Ramos (cell line): ENCODE measurements around the gene RECK.

Experiments used
- in situ Hi-C: fragments of 300-500 bp; cut with MboI; formaldehyde crosslinking; loops from one replicate; pipeline ENCODE4 v1.14.3; 2022; ENCODE audit warnings: low sequenced_read_pairs; ENCODE audit not compliant: unreplicated experiment

Gene RECK

DNA sequence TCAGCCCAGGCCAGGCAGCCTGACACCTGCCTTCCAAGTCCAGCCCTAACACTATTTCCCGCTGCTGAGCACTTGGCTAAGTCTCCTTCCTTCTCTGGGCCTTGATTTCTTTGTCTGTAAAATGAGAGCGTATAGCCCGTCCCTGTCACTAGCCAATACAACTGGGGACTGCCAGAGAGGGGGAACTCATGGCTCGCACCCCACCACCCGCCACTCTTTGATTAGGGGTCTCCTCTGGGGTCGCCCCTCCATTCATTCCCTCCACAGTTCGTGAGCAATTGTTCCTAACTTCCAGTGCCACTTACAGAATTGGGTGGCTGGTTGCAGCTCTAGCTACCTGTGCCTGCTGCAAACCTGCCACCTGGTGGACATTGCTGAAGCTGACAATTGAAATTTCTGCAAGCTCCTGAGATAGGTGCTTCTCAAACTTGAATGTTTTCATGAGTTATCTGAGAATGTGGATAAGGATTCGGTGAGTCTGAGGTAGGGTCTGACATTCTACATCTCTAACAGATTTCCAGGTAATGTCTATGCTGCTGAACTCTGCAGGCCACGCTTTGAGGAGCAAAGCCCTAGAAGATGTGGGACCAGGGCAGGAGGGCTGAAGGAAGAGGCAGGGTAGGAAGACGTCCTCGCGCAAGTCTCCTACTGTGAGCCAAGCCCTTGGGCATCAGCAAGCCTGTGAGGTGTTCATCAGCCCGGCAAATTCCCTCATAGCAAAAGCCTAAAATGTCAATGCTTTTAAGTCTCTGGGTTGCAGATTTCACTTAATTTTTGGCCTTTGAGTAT is 13.3 kb upstream of the RECK start:
- in situ Hi-C loops, result loop anchor here (5.0 kb wide), 1 partner anchor 66 kb away; the partner anchor contains the start of gene OR2S2

DNA sequence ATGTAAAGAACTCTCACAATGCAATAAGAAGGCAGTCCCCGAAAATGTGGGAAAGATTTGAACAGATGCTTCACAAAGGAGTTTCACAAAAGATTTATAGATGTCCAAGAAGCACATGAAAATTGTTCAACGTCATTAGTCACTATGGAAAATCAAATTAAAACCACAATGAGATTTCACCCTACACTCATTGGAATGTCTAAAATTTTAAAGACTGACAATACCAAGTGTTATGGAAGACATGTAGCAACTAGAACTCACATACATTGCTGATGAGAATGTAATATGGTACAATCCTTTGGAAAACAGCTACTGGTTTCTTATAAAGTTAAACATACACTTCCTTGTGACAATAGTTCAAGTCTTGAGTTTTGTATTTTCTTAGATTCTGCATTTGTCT is 11.0 kb upstream of the RECK start:
- in situ Hi-C loops, result no loop called here

DNA sequence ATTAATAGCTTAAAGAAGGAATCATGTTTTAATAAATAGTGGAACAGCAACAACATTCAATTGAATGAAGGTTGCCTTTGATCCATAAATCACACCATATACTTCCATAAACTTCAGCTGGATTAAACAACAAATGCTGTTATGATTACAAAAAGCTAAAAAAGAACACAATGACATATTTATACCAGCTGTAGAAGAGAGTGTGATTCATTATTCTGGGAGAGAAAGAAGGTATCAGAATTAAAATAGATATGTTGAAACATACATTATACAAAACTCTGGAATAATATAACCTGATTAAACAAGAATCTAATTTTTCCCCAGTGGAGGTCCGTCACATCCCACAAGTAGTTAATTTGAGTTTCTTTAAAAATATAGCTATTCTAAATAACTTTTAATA is 7.5 kb upstream of the RECK start:
- in situ Hi-C loops, result no loop called here

DNA sequence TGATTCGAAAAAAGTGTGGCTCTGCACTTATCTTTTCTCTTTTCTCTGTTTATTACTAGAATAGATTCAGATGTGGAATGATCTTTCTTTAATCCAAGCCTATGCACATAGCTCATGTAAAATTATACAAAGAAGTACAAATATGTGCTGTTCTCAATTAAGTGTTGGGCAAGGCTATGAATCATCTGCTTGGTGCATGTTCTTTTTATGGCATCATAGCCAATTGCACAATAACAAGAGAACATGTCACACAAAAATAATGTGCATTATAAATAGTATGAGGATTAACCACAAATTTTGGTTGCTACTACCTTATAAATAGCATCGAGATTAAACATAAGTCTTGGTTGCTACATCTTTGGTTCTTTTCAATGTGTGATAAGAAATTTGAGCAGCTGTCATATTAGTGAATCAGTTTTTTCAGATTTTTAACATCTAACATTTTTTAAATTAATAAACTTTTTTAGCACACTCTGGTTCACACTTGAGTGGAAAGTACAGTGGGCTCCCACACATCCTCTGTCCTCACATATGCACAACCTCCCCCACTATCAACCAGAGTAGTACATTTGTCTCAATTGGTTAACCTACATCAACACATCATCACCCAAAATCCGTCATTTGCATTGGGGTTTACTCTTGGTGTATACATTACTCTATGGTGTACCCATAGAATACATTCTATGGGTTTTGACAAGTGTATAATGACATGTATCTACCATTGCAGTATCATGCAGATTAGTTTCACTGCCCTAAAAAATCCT is 6.8 kb upstream of the RECK start:
- in situ Hi-C loops, result no loop called here

DNA sequence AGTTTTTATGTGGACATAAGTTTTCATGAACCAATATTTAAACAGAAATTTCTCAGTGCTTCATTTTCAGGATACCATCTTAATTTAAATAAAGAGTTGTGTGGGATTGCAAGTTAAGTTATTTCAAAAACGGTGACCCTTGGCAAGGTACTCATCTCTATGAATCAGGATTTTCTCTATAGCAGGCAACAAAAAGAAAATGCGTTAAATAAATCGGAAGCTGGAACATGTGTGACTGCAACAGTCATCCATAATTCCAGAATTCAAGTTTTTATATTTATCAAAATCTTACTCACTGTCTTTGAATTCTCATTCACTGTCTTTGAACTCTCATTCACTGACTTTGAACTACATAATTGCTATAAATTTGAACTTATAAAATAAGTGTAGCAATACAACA is 5.8 kb upstream of the RECK start:
- in situ Hi-C loops, result no loop called here

DNA sequence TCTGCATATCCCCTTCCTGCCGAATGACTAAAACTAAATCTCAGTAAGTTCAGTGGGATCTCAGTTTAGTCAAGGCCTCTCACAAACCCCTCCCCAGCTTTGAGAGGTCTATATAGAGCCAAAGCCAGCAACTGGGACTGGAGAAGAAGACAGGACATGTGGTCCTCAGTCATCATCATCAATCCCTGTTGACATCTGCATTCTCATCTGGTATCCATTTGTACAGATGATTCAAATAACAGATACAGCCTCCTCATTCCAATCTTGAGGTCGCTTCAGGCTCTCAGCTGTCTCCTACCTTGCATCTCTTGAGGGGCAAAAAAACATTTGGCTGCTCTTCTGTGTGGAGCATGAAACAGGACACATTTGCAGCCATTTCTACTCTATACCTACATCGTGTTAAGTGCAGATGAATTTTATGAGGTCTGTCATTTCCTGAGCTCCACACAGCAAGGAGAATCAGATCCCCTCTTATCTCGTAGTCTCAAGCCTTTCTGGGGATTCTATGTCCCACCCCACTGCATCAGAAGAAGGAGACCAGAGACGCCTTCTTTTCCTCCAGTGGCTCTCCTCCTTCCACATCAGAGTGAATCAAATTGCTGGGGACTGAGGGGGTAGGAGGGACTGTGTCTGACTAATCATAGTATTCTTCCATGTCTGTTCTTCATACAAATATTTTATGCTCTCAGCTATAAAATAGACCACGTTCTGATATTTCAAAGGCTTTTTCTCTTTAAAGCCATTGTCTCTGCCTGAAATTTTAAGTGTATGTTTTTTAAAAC is 4.7 kb upstream of the RECK start:
- in situ Hi-C loops, result no loop called here

DNA sequence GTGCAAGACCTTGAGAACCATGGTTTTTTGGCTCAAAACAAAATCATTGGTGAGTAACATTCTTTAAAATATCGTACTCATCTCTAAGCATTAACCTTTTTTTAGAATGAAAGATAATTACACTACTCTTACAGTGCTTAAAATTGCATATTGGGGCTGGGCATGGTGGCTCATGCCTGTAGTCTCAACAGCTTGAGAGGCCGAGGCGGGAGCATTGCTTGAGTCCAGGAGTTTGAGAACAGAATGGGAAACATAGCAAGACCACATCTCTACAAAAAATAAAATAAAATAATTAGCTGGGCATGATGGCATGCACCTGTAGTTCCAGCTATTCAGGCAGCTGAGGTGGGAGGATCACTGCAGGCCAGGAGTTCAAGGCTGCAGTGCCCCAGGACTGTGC is 2.9 kb upstream of the RECK start:
- in situ Hi-C loops, result no loop called here

DNA sequence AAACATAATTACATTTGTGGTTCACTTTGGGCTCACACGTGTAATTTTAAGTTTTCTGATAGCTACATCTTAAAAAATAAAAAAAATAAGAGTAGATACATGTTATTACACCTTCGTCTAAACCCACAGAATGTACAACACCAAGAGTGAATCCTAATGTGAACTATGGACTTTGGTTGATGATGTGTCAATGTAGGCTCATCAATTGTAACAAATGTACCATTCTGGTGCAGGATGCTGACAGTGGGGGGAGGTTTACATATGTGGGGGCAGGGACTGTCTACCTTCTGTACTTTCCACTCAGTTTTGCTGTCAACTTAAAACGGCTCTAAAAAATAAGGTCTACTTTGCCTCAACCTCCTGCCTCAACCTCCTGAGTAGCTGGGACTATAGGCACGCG is 2.5 kb upstream of the RECK start:
- in situ Hi-C loops, result no loop called here

DNA sequence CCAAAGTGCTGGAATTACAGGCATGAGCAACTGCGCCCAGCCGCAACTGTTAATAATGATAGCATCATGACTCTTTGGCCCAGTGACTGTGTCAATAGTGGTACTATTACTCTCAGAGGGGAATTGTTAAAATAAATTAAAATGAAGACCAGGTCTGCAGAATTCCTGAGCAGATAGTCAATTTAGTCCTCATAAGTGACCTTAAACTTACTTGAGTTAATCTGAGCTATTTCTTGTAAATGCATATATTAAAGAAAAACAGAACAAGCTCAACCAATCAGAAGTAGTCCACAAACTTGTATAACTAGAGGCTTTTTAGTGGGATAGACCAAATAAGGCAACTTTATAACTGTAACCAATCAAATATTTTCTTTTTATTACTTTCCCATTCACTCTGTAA is 1.7 kb upstream of the RECK start:
- in situ Hi-C loops, result no loop called here

DNA sequence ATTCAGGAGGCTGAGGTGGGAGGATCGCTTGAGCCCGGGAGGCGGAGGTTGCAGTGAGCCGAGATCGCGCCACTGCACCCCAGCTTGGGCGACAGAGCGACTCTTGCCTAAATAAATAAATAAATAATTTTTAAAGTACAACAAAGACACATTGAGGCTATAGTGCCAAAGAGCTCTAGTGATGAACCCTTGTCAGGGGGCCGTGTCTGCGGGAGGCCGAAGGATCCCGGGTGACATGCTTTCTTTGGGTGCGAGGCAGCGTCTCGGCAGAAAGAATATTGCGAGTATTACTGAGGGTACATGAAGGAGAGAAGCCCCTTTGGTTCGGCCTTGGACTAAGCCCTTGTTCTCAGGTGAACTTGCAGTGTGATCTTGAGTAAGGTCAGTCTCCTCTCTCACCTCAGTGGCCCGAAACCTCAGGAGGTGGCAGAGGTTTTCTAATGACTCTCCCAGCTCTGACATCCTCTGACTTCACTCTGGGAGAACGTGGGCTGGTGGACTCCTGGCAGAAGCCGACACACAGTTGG is 397 bp upstream of the RECK start:
- in situ Hi-C loops, result no loop called here

DNA sequence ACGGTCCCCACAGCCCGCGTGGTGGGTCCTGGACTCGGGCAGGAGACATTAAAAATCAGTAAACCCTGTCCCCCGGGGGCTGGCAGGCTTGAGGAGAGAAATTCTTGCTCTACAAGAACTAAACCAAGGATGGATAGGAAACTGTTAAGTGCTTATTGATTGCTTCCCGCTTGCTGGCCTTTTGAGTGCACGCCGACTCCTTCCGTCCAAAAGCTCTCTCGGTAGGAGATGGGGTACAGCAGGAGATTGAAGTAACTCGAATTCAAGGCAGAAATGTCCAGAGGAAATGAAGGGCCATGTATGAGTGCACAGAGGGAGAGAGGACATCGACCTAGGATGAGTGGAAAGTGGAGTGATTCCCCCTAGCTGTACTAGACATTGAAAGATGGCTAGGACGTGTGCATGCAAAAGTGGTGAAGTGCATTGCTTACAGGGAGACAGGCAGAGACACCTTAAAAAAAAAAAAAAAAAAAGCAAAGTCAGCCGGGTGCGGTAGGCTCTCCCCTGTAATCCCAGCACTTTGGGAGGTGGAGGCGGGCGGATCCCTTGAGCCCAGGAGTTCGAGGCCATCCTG is 923 bp downstream of the RECK start:
- in situ Hi-C loops, result no loop called here

DNA sequence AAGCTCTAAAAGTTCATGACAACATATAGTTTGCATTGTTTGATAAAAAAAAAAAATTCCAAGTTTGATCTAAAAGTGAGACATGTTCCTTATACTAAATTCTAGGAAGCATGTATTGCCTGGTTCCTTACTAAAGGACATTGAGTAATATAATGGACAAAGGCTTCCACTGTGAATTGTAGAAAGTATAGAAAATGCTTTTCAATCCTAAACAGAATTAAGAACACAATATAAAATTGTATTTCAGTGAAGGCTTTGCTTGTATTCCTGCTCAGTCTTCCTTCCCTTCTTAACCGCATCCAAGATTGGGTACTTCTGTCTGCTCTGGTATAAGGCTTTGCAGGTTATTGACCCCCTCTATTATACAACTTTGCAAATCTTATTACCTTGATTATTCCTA is 2.4 kb downstream of the RECK start:
- in situ Hi-C loops, result no loop called here

DNA sequence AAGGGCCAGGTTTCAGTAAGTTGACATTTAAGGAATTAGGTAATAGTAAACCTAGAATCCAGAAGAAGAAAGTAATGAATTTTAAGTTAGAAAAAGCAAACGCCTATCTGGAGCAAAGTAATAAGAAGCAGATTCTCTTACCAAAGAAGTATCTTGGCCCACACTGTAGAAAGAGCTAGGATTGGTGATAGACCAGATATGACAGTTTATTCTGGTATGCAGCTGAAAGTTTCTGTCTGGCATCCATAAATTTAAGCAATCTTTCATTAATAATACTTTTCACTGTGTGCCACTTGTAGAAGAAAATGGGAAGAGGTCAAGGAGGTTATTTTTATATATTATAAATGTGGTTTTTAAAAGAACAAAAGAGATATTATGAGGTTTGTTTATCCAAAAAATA is 3.0 kb downstream of the RECK start:
- in situ Hi-C loops, result no loop called here

DNA sequence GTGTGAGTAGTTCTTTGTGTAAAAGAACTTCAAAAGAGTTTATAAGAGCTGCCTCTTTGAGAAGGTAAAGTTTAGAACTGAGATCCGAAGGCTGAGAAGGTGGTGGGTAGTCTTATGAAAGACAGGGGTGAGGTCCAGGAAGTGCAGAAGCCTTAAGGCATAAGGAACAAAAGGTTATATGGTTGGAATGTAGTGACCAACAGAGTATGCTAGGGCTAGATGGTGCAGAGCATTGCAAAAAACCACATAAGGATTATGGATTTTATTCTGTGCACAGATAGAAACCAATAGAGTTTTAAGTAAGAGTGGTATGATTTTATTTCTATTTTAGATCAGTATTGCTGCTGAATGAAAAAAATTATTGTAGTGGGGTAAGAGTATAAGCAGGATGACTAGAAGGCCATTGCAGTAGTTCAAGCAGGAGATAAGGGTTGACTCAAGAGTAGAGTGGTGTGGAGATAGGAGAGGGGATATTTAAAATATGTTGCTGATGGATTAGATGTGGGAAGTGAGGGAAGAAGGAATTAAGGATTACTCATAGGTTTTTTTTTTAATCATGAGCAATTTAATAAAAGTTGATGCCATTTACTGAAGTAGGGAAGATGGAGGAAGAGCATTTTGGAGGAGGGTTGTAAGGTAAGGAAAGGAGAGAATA is 3.7 kb downstream of the RECK start:
- in situ Hi-C loops, result no loop called here

DNA sequence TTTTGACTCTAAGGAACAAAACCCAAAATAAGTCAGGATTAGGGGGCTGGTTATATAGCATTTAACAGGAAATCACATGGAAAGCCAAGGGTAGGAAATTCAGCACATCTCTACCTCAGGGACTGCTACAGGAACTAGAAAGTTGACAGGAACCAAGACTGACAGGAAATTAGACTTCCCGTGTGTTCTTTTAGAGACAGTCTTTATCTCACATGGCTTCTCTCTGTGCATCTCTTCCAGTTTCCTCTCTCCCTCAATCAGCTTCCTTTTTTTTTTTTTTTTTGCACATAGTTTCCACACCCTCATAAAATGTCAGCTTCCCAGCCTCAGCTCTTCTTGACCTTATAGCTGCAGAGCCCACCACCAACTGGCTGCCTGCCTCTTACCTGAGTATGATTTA is 4.8 kb downstream of the RECK start:
- in situ Hi-C loops, result no loop called here

DNA sequence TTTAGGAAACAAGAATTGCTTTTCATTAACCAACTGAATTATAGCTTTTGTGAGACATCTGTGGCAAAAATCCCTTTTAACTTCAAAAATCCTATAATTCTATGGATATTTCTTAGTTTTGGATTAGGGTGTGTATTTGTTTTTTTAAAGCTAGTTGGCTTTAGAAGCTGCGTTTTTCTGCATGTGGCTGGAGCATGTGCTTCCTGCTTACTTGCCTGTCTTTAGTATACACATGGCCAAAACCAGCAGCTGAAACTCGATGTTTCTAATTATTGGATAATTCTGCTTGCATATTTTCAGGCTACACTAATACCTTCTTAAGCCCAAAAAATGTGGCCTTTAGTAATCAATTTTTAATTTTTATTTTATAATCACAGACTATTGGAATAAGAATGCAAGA is 8.9 kb downstream of the RECK start:
- in situ Hi-C loops, result no loop called here

DNA sequence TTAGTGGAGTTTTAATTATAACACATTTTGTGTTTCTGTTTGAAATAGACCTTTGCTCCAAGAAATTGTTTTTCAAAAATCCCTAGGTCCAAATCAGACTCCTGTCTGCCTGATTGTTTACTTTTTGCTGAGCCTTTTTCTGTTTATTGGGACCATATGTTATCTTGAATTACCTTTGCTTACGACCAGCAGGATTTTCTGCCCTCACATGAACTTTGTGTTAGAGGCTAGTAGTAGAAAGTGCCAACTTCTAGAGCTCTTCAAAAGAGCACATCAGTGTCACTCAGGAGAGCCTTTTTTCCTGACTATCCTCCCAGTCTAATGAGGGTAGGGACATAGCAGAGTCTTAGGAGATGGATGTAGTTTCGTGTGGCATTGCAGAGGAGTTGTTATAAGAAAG is 10.2 kb downstream of the RECK start:
- in situ Hi-C loops, result no loop called here

DNA sequence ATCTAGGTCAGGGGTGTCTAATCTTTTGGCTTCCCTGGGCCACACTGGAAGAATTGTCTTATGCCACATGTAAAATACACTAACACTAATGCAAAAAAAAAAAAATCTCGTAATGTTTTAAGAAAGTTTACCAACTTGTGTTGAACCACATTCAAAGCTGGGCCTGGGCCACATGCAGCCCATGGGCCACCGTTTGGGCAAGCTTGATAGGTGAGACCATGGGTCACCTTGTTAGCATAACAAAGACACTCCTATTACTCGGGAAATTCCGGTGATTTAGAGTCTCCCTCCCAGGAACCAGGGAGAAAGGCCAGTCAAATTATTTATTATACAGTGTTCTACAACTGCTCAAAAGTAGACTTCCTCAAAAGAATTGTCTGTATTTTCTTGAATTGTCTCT is 12.7 kb downstream of the RECK start:
- in situ Hi-C loops, result no loop called here

DNA sequence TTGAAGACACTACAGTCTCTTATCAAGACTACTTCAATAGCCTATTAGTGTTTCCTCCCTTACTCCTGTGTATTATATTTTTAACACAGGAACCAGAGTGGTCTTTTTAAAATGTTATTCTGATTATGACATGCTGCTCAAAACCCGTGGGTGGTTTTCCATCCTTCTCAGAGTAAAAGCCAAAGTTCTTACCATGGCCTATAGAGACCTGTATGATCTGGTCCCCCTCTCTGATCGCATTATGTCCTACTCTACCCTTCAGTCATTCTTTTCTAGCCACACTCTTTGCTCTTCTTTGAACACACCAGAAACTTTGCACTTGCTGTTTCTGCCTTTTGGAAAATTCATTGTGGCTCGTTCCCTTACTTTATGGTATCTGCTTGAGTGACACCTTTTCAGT is 13.8 kb downstream of the RECK start:
- in situ Hi-C loops, result no loop called here

DNA sequence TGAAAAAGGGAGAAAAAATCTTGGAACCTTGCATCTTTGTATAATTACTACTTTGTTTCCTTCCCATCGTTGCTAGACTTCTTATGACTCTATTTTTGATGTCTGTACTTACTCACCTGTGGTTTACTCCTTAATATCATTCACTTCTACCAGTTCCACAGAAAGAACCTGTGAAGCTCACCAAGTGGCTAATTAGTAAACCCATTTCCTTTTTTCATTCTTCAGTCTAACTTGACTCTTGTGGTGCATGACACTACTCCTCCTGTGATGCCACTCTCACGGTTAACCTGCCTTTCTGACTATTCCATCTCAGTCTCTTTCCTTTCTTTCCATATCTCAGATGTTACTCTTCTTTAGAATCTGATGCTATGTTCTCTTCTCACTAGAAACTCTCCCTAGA is 14.6 kb downstream of the RECK start:
- in situ Hi-C loops, result no loop called here
